Smooth muscle cell (in vitro differentiated cells): ENCODE measurements around the gene PIGU. TPM values are rescaled to one million over a fixed set of nuclear protein-coding genes. Genes with fewer than 3 reads are reported as not detected.

ENCODE experiments used
- DNase-seq: peaks from one replicate; lab custom pipeline; 2025; ENCODE audit not compliant: unreplicated experiment; lab: John Stamatoyannopoulos, UW
- H2AFZ ChIP-seq: fragments of 200-600 bp; sonication (generic); 2 replicates; pipeline ENCODE4 v1.6.0; 2016; ENCODE audit warnings: antibody characterized with exemption, low read depth, mild to moderate bottlenecking
- H3F3A ChIP-seq: fragments of 200-600 bp; sonication (generic); 2 replicates; pipeline ENCODE4 v1.6.0; 2017; ENCODE audit warnings: antibody characterized with exemption, low read depth
- H3K27ac ChIP-seq: fragments of 200-600 bp; sonication (generic); 2 replicates; pipeline ENCODE4 v1.5.1; 2016; ENCODE audit warnings: low read depth, mild to moderate bottlenecking
- H3K27me3 ChIP-seq: fragments of 200-600 bp; sonication (generic); 2 replicates; pipeline ENCODE4 v1.6.1; 2016; ENCODE audit warnings: low read depth, mild to moderate bottlenecking
- H3K36me3 ChIP-seq: fragments of 200-600 bp; sonication (generic); 2 replicates; pipeline ENCODE4 v1.5.1; 2016; ENCODE audit warnings: low read depth
- H3K4me1 ChIP-seq: fragments of 200-600 bp; sonication (generic); 2 replicates; pipeline ENCODE4 v1.5.1; 2016; ENCODE audit warnings: low read depth
- H3K4me2 ChIP-seq: fragments of 200-600 bp; sonication (generic); 2 replicates; pipeline ENCODE4 v1.6.0; 2016; ENCODE audit warnings: mild to moderate bottlenecking
- H3K4me3 ChIP-seq: fragments of 200-600 bp; sonication (generic); 2 replicates; pipeline ENCODE4 v1.5.1; 2016; ENCODE audit warnings: mild to moderate bottlenecking
- H3K79me2 ChIP-seq: fragments of 200-600 bp; sonication (generic); 2 replicates; pipeline ENCODE4 v1.6.0; 2016; ENCODE audit warnings: low read depth, mild to moderate bottlenecking
- H3K9ac ChIP-seq: fragments of 200-600 bp; sonication (generic); 2 replicates; pipeline ENCODE4 v1.6.0; 2016; ENCODE audit warnings: low read depth
- H3K9me3 ChIP-seq: fragments of 200-600 bp; sonication (generic); replicated peaks from 2 replicates; pipeline ENCODE4 v1.5.1; 2016; ENCODE audit warnings: low read depth
- H4K20me1 ChIP-seq: fragments of 200-600 bp; sonication (generic); 2 replicates; pipeline ENCODE4 v1.6.0; 2016; ENCODE audit warnings: low read depth
- CTCF ChIP-seq: fragments of 200-600 bp; sonication (generic); IDR thresholded peaks from 2 replicates; pipeline ENCODE4 v1.5.1; 2017; ENCODE audit warnings: borderline replicate concordance, mild to moderate bottlenecking, antibody characterized with exemption; ENCODE audit not compliant: insufficient read depth, poor library complexity, severe bottlenecking
- WGBS: methylation state at CpG from one replicate; pipeline ENCODE4 v1.1.7; 2016; ENCODE audit warnings: low lambda C conversion rate; 5-methylcytosine and 5-hydroxymethylcytosine counted together
- polyA plus RNA-seq: library from polyadenylated mRNA; unstranded; fragments of >200 nt; fragmentation: Nextera tagmentation; extraction: Ambion mirVana; gene quantifications from 2 replicates; pipeline ENCODE4 v1.2.1, GENCODE V29; 2016
- total RNA-seq: library from RNA; depleted of rRNA; stranded (reverse); fragments of >200 nt; gene quantifications from 2 replicates; pipeline ENCODE4 v1.2.3, GENCODE V29; 2014

The PIGU gene
- total and polyA plus RNA-seq, 2 experiments from 2014 or later = 46.5 to 50.2 TPM

GRCh38 chr20:34553366-34553867, 123.5 kb downstream of the PIGU start:
- H3K4me2 ChIP-seq = no peak overlapping the region
- no peaks in the 10 kb centered on the region for H4K20me1 ChIP-seq
- H3K27me3 ChIP-seq = no peaks in the 10 kb centered on the region
- H3K9ac ChIP-seq = no peak overlapping the region
- H3F3A ChIP-seq = no peaks in the 10 kb centered on the region
- H2AFZ ChIP-seq = no peak overlapping the region
- TF ChIP-seq CTCF = no peak
- no peaks in the 10 kb centered on the region for H3K79me2 ChIP-seq
- 73% methylated on average over 4 of the region's 4 CpGs for WGBS
- H3K36me3 ChIP-seq = no peaks in the 10 kb centered on the region
- no peak overlapping the region for H3K4me3 ChIP-seq
- H3K27ac ChIP-seq = no peak overlapping the region
- no peaks in the 10 kb centered on the region for H3K9me3 ChIP-seq
- H3K4me1 ChIP-seq = no peaks in the 10 kb centered on the region
- no peak for DNase-seq

DNA sequence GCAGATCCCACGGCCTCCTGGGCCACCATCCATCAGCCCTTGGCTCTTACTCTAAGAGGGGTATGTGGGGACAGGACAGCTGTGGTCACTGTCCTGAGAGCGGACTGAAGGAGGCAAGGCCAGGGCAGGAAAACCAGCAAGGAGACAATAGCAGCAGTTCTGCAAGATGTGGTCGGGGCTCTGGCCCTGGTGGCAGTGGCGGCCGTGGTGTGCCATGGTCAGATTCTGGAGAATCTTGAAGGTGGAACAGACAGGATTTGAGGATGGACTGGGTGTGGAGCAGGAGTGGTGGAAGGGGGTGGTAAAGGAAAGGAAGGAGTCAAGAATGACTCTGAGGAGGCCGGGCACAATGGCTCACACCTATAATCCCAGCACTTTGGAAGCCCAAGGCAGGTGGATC, 124.3 kb downstream of the PIGU start:
- Histone ChIP-seq H3K27ac (no peak overlapping the region), H3K9me3 (no peaks in the 10 kb centered on the region), H3K27me3 (no peaks in the 10 kb centered on the region), H3K9ac (no peak overlapping the region), H3K79me2 (no peaks in the 10 kb centered on the region), H3K4me2 (no peak overlapping the region), H4K20me1 (no peaks in the 10 kb centered on the region), H3K4me1 (no peaks in the 10 kb centered on the region), H2AFZ (no peak overlapping the region), H3F3A (no peaks in the 10 kb centered on the region), H3K36me3 (no peaks in the 10 kb centered on the region), H3K4me3 (no peak overlapping the region)
- TF ChIP-seq CTCF = no peak
- WGBS = 95% methylated on average over 6 of the region's 6 CpGs
- DNase-seq = no peak

- H3K4me3 ChIP-seq = no peak overlapping the region
- no peaks in the 10 kb centered on the region for H3K27me3 ChIP-seq
- no peak overlapping the region for H3K9ac ChIP-seq
- H4K20me1 ChIP-seq = no peaks in the 10 kb centered on the region
- H3K79me2 ChIP-seq = no peaks in the 10 kb centered on the region
- no peaks in the 10 kb centered on the region for H3K9me3 ChIP-seq
- no peak overlapping the region for H3K4me2 ChIP-seq
- no peaks in the 10 kb centered on the region for H3K4me1 ChIP-seq
- WGBS = 96% methylated on average over 13 of the region's 13 CpGs
- DNase-seq = no peak
- H3K36me3 ChIP-seq = no peaks in the 10 kb centered on the region
- no peak overlapping the region for H3K27ac ChIP-seq
- H2AFZ ChIP-seq = no peak overlapping the region
- no peaks in the 10 kb centered on the region for H3F3A ChIP-seq
- TF ChIP-seq CTCF = no peak
Measured at GRCh38 chr20:34549929-34550305, 127.0 kb downstream of the PIGU start.

DNA sequence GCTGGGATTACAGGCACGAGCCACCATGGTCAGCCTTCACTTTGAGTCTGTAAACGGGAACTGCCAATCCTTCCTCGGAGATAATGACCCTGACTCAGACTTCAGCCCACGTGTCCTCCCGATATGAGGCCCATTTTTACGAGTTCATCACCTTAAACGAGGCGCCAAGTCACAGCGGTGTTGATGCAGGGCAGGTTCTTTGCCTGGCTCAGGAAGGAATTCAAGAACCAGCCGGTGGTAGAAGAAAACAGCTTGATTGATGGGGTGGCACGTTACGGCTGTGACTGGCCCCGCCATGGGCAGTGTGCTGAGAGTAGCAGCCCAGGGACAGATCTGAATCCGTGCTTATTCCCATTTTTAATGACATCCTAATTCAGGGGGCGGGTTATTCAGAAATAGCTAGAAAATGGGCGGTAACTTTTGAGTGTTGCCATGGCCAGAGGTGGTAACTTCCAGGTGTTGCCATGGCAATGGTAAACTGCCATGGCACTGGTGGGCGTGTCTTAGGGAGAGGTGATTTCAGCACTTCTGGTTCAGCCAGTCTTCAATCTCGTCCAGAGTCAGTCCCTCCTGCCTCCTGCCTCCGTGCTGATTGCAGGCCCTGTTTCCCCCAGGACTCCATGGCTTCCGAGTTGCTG, 127.5 kb downstream of the PIGU start:
- H3F3A ChIP-seq = no peaks in the 10 kb centered on the region
- 37% methylated on average over 20 of the region's 20 CpGs for WGBS
- no peak for DNase-seq

More for the DNA sequence above, 127.5 kb downstream of the PIGU start:
- H3K4me2 ChIP-seq = no peak overlapping the region
- no peak overlapping the region for H3K27ac ChIP-seq
- H3K9me3 ChIP-seq = no peaks in the 10 kb centered on the region
- TF ChIP-seq CTCF = no peak
- no peaks in the 10 kb centered on the region for H4K20me1 ChIP-seq
- H3K36me3 ChIP-seq = no peaks in the 10 kb centered on the region
- no peak overlapping the region for H3K4me3 ChIP-seq
- H3K79me2 ChIP-seq = no peaks in the 10 kb centered on the region
- no peaks in the 10 kb centered on the region for H3K27me3 ChIP-seq
- no peaks in the 10 kb centered on the region for H3K4me1 ChIP-seq
- H3K9ac ChIP-seq = no peak overlapping the region
- H2AFZ ChIP-seq = no peak overlapping the region
